Psoas muscle (tissue), 8 donors: ENCODE measurements around the gene SGPL1. TPM values are rescaled to one million over a fixed set of nuclear protein-coding genes. Genes with fewer than 3 reads are reported as not detected.

Experiments
- ATAC-seq, 4 donors: fragments of 200-7000 bp; cut with Tn5 transposase; one replicate each; pipeline ENCODE4 v1.9.1; 2020; ENCODE audit warnings: moderate library complexity in 3 of 4, mild to moderate bottlenecking in 2 of 4
- DNase-seq, 2 donors: peaks; one replicate each; pipeline ENCODE4 v3.0.0-alpha.2; 2020
- H3K27ac ChIP-seq: fragments of 200-600 bp; one replicate; pipeline ENCODE4 v1.8.0; 2022
- H3K27me3 ChIP-seq, 3 donors: fragments of 200-600 bp in 1 of 3; one replicate each; pipeline versions ENCODE4 v1.6.1 to v1.8.0; 2013 to 2022; ENCODE audit warnings: low read length in 2 of 3, mild to moderate bottlenecking in 2 of 3, moderate library complexity in 1 of 3; ENCODE audit not compliant: insufficient read depth in 3 of 3
- H3K36me3 ChIP-seq, 2 donors: fragments of 200-600 bp in 1 of 2; one replicate each; pipeline versions ENCODE4 v1.6.1 to v1.8.0; 2013 to 2022; ENCODE audit warnings: low read depth in 1 of 2, mild to moderate bottlenecking in 1 of 2, moderate library complexity in 1 of 2; ENCODE audit not compliant: insufficient read depth in 1 of 2
- H3K4me1 ChIP-seq: fragments of 200-600 bp; one replicate; pipeline ENCODE4 v1.8.0; 2022
- H3K4me3 ChIP-seq: fragments of 200-600 bp; one replicate; pipeline ENCODE4 v1.8.0; 2022; ENCODE audit warnings: mild to moderate bottlenecking
- H3K9me3 ChIP-seq: fragments of 200-600 bp; one replicate; pipeline ENCODE4 v1.8.0; 2022
- CTCF ChIP-seq: fragments of 200-600 bp; IDR thresholded peaks from one replicate; pipeline ENCODE4 v1.8.0; 2022; ENCODE audit warnings: antibody characterized with exemption
- WGBS, 3 donors: extraction: QIAGEN DNeasy Blood & Tissue Kit; methylation state at CpG; one replicate each; pipeline versions ENCODE4 v1.1.6 to v1.1.7; 2013; 5-methylcytosine and 5-hydroxymethylcytosine counted together
- intact Hi-C, 2 donors: fragments of 100-400 bp; cut with DNase I; formaldehyde crosslinking; loops; one replicate each; pipeline versions ENCODE4 v1.11.0 to v1.14.2; 2022
- polyA plus RNA-seq, 3 donors: library from polyadenylated mRNA; stranded (reverse); fragments of 200-250 nt; gene quantifications; one replicate each; pipeline ENCODE4 v1.2.3, GENCODE V29; 2013
- total RNA-seq, 4 donors: library from RNA; stranded (reverse); fragmentation: NEBNext Ultra II Directional in 2 of 4; extraction: Animal tissue kit (Norgen Biotek cat#: 25700) in 2 of 4; gene quantifications; one replicate each; pipeline versions ENCODE4 v1.2.1 to v1.2.4, GENCODE V29; 2021 to 2023
- donor health status: healthy with polysubstance abuse.
- donor health status: DM: no; HTN: no; CAD: no; lungs with moderate emphysema.
- donor health status: Bipolar disorder and iron deficiency.
- donor health status: healthy.
- donor health status: DM: yes; HTN: yes; CAD: no.
- donor health status: DM: no; HTN: no; CAD: no.
- donor health status: DM: no; HTN: no; CAD: no.
- donor health status: DM: yes; HTN: yes; CAD: no.

SGPL1 gene
- total and polyA plus RNA-seq, 7 donors: 3.7 to 15.1 (median 9.5) TPM

- ATAC-seq: peak; percentile 38 to 73 (median 65)
- intact Hi-C loops: no loop called here
- peaks cover 14% of the 10 kb centered on the region for H3K4me1 ChIP-seq
- H3K36me3 ChIP-seq: peaks cover 0 to 1% of the 10 kb centered on the region in 2 donors
- DNase-seq: peak; percentile 49 to 82
- WGBS, 3 donors: 21 to 30% (median 27%) methylated on average over 7 of the region's 7 CpGs
- peak overlapping the region; percentile 46 for H3K27ac ChIP-seq
- H3K9me3 ChIP-seq: no peaks in the 10 kb centered on the region
- no peaks in the 10 kb centered on the region for H3K27me3 ChIP-seq
- no peak overlapping the region for H3K4me3 ChIP-seq
- no peak for TF ChIP-seq CTCF
Measured at GRCh38 chr10:70890917-70891431, 75.2 kb downstream of the SGPL1 start.

- DNase-seq (no peak), ATAC-seq (no peak)
- Histone ChIP-seq H3K27me3 (no peaks in the 10 kb centered on the region), H3K36me3 (no peaks in the 10 kb centered on the region), H3K4me1 (peaks cover 14% of the 10 kb centered on the region), H3K9me3 (no peaks in the 10 kb centered on the region), H3K27ac (no peak overlapping the region), H3K4me3 (no peak overlapping the region)
- intact Hi-C loops: no loop called here
- 64 to 71% (median 68%) methylated on average over 1 of the region's 1 CpG for whole genome bisulfite sequencing, 3 donors
- no peak for TF ChIP-seq CTCF
Measured at GRCh38 chr10:70891627-70892026, 75.9 kb downstream of the SGPL1 start.

- H3K4me3 ChIP-seq: no peak overlapping the region
- H3K27ac ChIP-seq: no peak overlapping the region
- TF ChIP-seq CTCF: no peak
- H3K36me3 ChIP-seq: no peaks in the 10 kb centered on the region
- no peak for DNase-seq
- intact Hi-C loops: no loop called here
- ATAC-seq: no peak
- H3K4me1 ChIP-seq: peaks cover 14% of the 10 kb centered on the region
- H3K9me3 ChIP-seq: no peaks in the 10 kb centered on the region
- 71 to 85% (median 72%) methylated on average over 4 of the region's 4 CpGs for WGBS, 3 donors
- no peaks in the 10 kb centered on the region for H3K27me3 ChIP-seq
Measured at GRCh38 chr10:70892631-70893030, 76.9 kb downstream of the SGPL1 start.

GRCh38 chr10:70893227-70894006 is 77.7 kb downstream of the SGPL1 start:
- intact Hi-C loops: no loop called here
- ATAC-seq (no peak), DNase-seq (no peak)
- no peak overlapping the region for H3K27ac ChIP-seq
- H3K4me3 ChIP-seq: no peak overlapping the region
- no peaks in the 10 kb centered on the region for H3K36me3 ChIP-seq
- no peak for TF ChIP-seq CTCF
- no peaks in the 10 kb centered on the region for H3K9me3 ChIP-seq
- 85 to 89% (median 88%) methylated on average over 10 of the region's 10 CpGs for WGBS, 3 donors
- no peaks in the 10 kb centered on the region for H3K27me3 ChIP-seq
- peaks cover 14% of the 10 kb centered on the region for H3K4me1 ChIP-seq
